NT2/D1 (cell line): ENCODE data around the gene ANKRA2.
"Not testable (repeated sequence)": the region's sequence is repeated elsewhere in the genome, so short reads cannot be mapped to it uniquely, and the experiment has no call there.

Source experiments
- SUZ12 ChIP-seq: IDR thresholded peaks from 2 replicates; pipeline ENCODE4 v1.6.1; 2011; ENCODE audit not compliant: insufficient read length, insufficient read depth; ENCODE audit errors: extremely low read depth
- YY1 ChIP-seq: IDR thresholded peaks from 2 replicates; pipeline ENCODE4 v1.6.1; 2011; ENCODE audit not compliant: insufficient read length, insufficient read depth
- ZNF274 ChIP-seq: IDR thresholded peaks from 2 replicates; pipeline ENCODE4 v1.6.1; 2011; ENCODE audit warnings: mild to moderate bottlenecking, low read depth, low read length

DNA sequence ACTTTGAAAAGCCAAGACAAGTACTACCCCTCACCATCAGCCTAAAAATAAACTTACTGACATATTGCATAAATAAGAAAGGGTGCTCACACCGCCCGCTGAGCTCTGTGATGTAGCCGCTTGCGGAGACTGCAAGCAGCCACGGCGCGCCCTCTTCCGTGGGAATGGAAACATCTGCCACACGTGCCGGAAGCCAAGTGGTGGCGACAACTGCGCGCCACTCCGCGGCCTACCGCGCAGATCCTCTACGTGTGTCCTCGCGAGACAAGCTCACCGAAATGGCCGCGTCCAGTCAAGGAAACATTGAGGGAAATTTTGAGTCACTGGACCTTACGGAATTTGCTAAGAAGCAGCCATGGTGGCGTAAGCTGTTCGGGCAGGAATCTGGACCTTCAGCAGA, 56.9 kb downstream of the ANKRA2 start:
- TF ChIP-seq ZNF274, YY1, SUZ12: not testable (repeated sequence)
